Thyroid gland (tissue), 4 donors: Measurements from ENCODE around the gene CCDC183. TPM values are rescaled to one million over a fixed set of nuclear protein-coding genes. Genes with fewer than 3 reads are reported as not detected.
"Not testable (repeated sequence)": the region's sequence is repeated elsewhere in the genome, so short reads cannot be mapped to it uniquely, and the experiment has no call there.

Experiments
- DNase-seq, 2 donors: peaks; one replicate each; pipeline ENCODE4 v3.0.0-alpha.2; 2019
- H3K27ac ChIP-seq, 3 donors: fragments of 200-600 bp; sonication (generic); 1 replicate in 2 of 3; 2 replicates in 1 of 3; pipeline ENCODE4 v1.5.1; 2016 to 2019; ENCODE audit warnings: mild to moderate bottlenecking in 1 of 3, moderate library complexity in 1 of 3
- H3K27me3 ChIP-seq: fragments of 200-600 bp; sonication (generic); one replicate; pipeline ENCODE4 v1.5.1; 2019
- H3K36me3 ChIP-seq, 2 donors: fragments of 200-600 bp; sonication (generic); one replicate each; pipeline ENCODE4 v1.5.1; 2016 to 2019
- H3K4me1 ChIP-seq, 2 donors: fragments of 200-600 bp; sonication (generic); one replicate each; pipeline ENCODE4 v1.5.1; 2017 to 2019
- H3K4me3 ChIP-seq, 3 donors: fragments of 200-600 bp; sonication (generic); replicated peaks in 1 of 3; 1 replicate in 2 of 3; 2 replicates in 1 of 3; pipeline ENCODE4 v1.5.1; 2016; ENCODE audit warnings: mild to moderate bottlenecking in 1 of 3
- H3K9me3 ChIP-seq: fragments of 200-600 bp; sonication (generic); one replicate; pipeline ENCODE4 v1.5.1; 2017
- POLR2A ChIP-seq, 2 donors: fragments of 450-650 bp; IDR thresholded peaks; one replicate each; pipeline ENCODE4 v1.6.1; 2017; ENCODE audit warnings: antibody characterized with exemption in 2 of 2, mild to moderate bottlenecking in 2 of 2, moderate library complexity in 1 of 2
- WGBS, 2 donors: methylation state at CpG; one replicate each; pipeline ENCODE4 v1.1.5; 2017; 5-methylcytosine and 5-hydroxymethylcytosine counted together
- intact Hi-C: fragments of 100-400 bp; cut with DNase I; formaldehyde crosslinking; loops from one replicate; pipeline ENCODE4 v1.15.1; 2023
- total RNA-seq, 4 donors: library from RNA; depleted of rRNA; stranded (reverse); fragments of >200 nt; gene quantifications; one replicate each; pipeline ENCODE4 v1.2.3, GENCODE V29; 2016
- TF ChIP-seq, protein P1 (sequence below), 6 experiments: fragments of 200-600 bp in 3 of 6; fragments of 450-650 bp in 3 of 6; sonication (generic) in 3 of 6; IDR thresholded peaks; one replicate each; pipeline ENCODE4 v1.5.1; 2016 to 2019; ENCODE audit warnings: antibody characterized with exemption in 6 of 6, mild to moderate bottlenecking in 2 of 6, inconsistent platforms in 1 of 6, moderate library complexity in 1 of 6

The CCDC183 gene
- total RNA-seq, 4 donors from 2014 or later = 1.3 to 4.6 (median 2.8) TPM

DNA sequence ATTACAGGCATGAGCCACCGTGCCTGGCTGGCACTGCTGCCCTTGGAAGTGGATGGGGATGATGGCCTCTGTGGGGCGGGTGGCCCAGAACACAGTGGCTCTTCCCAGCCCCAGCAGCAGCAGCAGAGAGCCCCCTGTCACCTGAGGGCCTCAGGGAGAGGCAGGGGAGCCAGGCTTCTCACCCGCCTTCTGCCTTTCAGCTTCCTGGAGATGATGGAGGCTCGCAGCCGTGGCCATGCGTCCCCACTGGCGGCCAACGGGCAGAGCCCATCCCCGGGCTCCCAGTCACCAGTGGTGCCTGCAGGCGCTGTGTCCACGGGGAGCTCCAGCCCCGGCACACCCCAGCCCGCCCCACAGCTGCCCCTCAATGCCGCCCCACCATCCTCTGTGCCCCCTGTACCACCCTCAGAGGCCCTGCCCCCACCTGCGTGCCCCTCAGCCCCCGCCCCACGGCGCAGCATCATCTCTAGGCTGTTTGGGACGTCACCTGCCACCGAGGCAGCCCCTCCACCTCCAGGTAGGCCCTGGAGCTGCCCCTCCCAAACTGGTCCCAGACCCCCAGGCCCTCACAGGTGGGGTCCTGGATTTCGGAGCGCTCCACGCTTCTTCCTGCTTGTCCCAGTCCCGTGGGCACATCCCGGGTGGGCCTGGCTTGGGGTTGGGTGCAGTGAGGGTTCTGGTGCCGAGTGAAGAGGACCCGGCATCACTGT, 41.2 kb downstream of the CCDC183 start:
- DNase-seq = no peak
- TF ChIP-seq, protein P1, sequence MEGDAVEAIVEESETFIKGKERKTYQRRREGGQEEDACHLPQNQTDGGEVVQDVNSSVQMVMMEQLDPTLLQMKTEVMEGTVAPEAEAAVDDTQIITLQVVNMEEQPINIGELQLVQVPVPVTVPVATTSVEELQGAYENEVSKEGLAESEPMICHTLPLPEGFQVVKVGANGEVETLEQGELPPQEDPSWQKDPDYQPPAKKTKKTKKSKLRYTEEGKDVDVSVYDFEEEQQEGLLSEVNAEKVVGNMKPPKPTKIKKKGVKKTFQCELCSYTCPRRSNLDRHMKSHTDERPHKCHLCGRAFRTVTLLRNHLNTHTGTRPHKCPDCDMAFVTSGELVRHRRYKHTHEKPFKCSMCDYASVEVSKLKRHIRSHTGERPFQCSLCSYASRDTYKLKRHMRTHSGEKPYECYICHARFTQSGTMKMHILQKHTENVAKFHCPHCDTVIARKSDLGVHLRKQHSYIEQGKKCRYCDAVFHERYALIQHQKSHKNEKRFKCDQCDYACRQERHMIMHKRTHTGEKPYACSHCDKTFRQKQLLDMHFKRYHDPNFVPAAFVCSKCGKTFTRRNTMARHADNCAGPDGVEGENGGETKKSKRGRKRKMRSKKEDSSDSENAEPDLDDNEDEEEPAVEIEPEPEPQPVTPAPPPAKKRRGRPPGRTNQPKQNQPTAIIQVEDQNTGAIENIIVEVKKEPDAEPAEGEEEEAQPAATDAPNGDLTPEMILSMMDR (IDR thresholded peaks at IDR 0.05) = no peak
- no peak for TF ChIP-seq POLR2A (IDR thresholded peaks at IDR 0.05)
- Histone ChIP-seq H3K36me3 (peaks cover 7 to 16% of the 10 kb centered on the region in 2 donors), H3K9me3 (no peaks in the 10 kb centered on the region), H3K4me3 (no peak overlapping the region), H3K27ac (no peak overlapping the region), H3K4me1 (peaks cover 15 to 16% of the 10 kb centered on the region in 2 donors), H3K27me3 (no peaks in the 10 kb centered on the region)
- intact Hi-C loops = no loop called here
- 82 to 91% methylated on average over 10 to 12 of the region's 27 CpGs for WGBS, 2 donors

DNA sequence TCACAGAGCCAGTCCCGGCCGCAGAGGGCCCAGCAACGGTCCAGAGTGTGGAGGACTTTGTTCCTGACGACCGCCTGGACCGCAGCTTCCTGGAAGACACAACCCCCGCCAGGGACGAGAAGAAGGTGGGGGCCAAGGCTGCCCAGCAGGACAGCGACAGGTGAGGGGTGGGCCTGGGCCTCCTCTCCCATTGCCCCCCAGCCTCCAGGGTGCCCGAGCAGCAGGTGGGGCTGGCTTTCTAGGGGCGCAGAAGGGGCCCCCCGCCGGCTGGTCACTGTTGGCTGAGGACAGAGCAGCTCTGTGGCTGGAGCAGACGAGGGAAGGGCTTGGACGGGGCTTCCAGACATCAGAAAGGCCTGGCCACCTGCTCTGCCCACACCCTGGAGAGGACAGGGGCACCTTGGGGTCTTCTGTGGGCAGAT, 41.7 kb downstream of the CCDC183 start:
- DNase-seq, intact Hi-C loops, H3K27ac ChIP-seq, H3K4me3 ChIP-seq, H3K27me3 ChIP-seq, H3K9me3 ChIP-seq: not testable (repeated sequence)
- peaks cover 3 to 11% of the 10 kb centered on the region in 2 donors for H3K36me3 ChIP-seq
- peaks cover 20 to 22% of the 10 kb centered on the region in 2 donors for H3K4me1 ChIP-seq
- WGBS, 2 donors = 84 to 100% methylated on average over 7 to 8 of the region's 15 CpGs

DNA sequence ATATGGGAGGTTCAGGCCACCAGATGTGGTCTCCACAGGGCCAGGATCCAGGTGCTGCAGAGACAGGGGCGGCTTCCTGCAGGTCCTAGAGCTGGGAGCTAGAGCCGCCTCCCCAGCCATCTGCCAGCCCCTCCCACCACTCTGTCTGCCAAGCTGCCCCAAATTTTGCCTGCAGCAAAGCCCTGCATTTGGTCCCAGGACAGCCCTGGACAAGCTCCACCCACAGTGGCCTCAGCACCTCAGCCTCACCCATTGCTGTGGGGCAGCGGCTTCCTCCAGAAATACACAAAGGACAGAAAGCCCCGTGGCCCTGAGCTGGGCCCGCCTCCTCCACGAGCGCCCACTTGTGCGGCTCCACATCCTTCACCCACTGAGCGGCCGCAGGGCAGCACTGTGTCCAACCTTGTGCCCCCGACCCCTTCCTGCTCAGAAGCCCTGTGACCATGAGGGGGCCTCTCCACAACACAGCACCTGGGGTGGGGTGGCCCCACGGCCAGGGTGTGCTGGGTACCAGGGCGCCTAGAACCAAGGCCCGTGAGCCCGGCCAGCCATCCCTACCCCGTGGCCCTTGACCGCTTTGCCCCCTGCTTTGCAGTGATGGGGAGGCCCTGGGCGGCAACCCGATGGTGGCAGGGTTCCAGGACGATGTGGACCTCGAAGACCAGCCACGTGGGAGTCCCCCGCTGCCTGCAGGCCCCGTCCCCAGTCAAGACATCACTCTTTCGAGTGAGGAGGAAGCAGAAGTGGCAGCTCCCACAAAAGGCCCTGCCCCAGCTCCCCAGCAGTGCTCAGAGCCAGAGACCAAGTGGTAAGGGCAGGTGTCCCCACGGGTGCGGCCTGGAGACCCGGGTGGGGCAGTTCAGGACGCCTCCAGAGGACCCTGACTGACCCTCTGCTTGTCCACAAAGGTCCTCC, 42.4 kb downstream of the CCDC183 start:
- no peak overlapping the region for H3K27ac ChIP-seq
- H3K36me3 ChIP-seq = peaks cover 3 to 11% of the 10 kb centered on the region in 2 donors
- H3K9me3 ChIP-seq = no peaks in the 10 kb centered on the region
- intact Hi-C loops = no loop called here
- WGBS, 2 donors = 86 to 94% methylated on average over 7 to 17 of the region's 29 CpGs
- H3K27me3 ChIP-seq = no peaks in the 10 kb centered on the region
- TF ChIP-seq, protein P1 (IDR thresholded peaks at IDR 0.05) = no peak
- TF ChIP-seq POLR2A (IDR thresholded peaks at IDR 0.05) = no peak
- H3K4me3 ChIP-seq = no peak overlapping the region
- H3K4me1 ChIP-seq = peaks cover 27 to 29% of the 10 kb centered on the region in 2 donors
- no peak for DNase-seq

DNA sequence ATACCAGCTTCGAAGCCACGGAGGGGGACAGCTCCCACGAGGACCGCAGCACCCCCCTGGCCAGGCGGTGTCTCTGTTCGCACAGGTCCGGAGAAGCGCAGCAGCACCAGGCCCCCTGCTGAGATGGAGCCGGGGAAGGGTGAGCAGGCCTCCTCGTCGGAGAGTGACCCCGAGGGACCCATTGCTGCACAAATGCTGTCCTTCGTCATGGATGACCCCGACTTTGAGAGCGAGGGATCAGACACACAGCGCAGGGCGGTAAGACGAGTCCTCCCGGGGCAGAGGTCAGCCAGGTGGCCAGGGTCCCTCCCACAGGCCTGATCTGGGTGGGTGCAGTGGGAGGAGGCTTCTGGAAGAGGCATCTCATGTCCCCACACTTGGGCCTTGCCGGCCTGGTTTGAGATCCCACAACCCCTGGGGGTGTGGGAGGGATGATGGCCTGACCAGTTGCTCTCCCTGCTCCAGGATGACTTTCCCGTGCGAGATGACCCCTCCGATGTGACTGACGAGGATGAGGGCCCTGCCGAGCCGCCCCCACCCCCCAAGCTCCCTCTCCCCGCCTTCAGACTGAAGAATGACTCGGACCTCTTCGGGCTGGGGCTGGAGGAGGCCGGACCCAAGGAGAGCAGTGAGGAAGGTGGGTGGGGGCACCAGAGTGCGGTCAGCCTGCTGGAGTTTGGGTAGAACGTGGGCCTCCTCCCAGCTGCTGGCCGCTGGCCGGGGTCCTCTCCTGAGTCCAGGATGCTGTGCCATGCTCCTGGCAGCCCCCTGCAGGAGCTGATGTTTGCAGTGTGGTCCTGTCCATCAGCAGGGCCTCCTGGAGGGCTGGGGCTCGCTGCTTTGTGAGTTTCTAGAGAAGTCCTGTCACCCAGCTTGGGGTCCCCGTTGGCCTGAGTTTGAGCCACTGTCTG, 43.3 kb downstream of the CCDC183 start:
- no peaks in the 10 kb centered on the region for H3K9me3 ChIP-seq
- H3K4me3 ChIP-seq = no peak overlapping the region
- no peak overlapping the region for H3K27ac ChIP-seq
- H3K4me1 ChIP-seq = peaks cover 33 to 37% of the 10 kb centered on the region in 2 donors
- peaks cover 3 to 11% of the 10 kb centered on the region in 2 donors for H3K36me3 ChIP-seq
- intact Hi-C loops = loop anchor here (10.0 kb wide), 1 partner anchor 195 kb away; the partner anchor contains the start of gene FUT7
- TF ChIP-seq POLR2A (IDR thresholded peaks at IDR 0.05) = no peak
- TF ChIP-seq, protein P1 (IDR thresholded peaks at IDR 0.05) = no peak
- H3K27me3 ChIP-seq = no peaks in the 10 kb centered on the region
- 92% methylated on average over 15 to 35 of the region's 36 CpGs for WGBS, 2 donors
- DNase-seq = no peak
